ENCODE measurements around the gene GRIK4.
A peak's percentile ranks its signal among the peaks of the same experiment; 100 is the strongest.
"Not testable (repeated sequence)": the region's sequence is repeated elsewhere in the genome, so short reads cannot be mapped to it uniquely, and the experiment has no call there.

The GRIK4 gene

GRCh38 chr11:120787224-120787623 is 275.7 kb downstream of the GRIK4 start:
- not testable (repeated sequence) for DNase-seq

- no peak for DNase-seq
Observed at GRCh38 chr11:120789391-120789790, 277.8 kb downstream of the GRIK4 start.

GRCh38 chr11:120792306-120792705 is 280.8 kb downstream of the GRIK4 start:
- no peak for DNase-seq

GRCh38 chr11:120793150-120793549 is 281.6 kb downstream of the GRIK4 start:
- DNase-seq = no peak

GRCh38 chr11:120793806-120794479 is 282.4 kb downstream of the GRIK4 start:
- DNase-seq = no peak

GRCh38 chr11:120794748-120795147 is 283.2 kb downstream of the GRIK4 start:
- DNase-seq = no peak

- no peak for DNase-seq
Observed at GRCh38 chr11:120795185-120795584, 283.6 kb downstream of the GRIK4 start.

- no peak for DNase-seq
Observed at GRCh38 chr11:120797143-120797542, 285.6 kb downstream of the GRIK4 start.

GRCh38 chr11:120798854-120799253 is 287.3 kb downstream of the GRIK4 start:
- DNase-seq = no peak

- DNase-seq = no peak
Observed at GRCh38 chr11:120800206-120800605, 288.7 kb downstream of the GRIK4 start.

- peak in 1 of 2 donors; percentile 25 for DNase-seq
Observed at GRCh38 chr11:120801801-120802689, 290.5 kb downstream of the GRIK4 start.

GRCh38 chr11:120805960-120806555 is 294.5 kb downstream of the GRIK4 start:
- DNase-seq = no peak

GRCh38 chr11:120807414-120808150 is 296.0 kb downstream of the GRIK4 start:
- no peak for DNase-seq

- no peak for DNase-seq
Observed at GRCh38 chr11:120808616-120809050, 297.1 kb downstream of the GRIK4 start.

- DNase-seq = no peak
Observed at GRCh38 chr11:120810251-120810650, 298.7 kb downstream of the GRIK4 start.

GRCh38 chr11:120811199-120811598 is 299.7 kb downstream of the GRIK4 start:
- DNase-seq = no peak

- DNase-seq = no peak
Observed at GRCh38 chr11:120811731-120812130, 300.2 kb downstream of the GRIK4 start.

- no peak for DNase-seq
Observed at GRCh38 chr11:120814531-120815318, 303.2 kb downstream of the GRIK4 start.

- DNase-seq = no peak
Observed at GRCh38 chr11:120815319-120816100, 304.0 kb downstream of the GRIK4 start.

- no peak for DNase-seq
Observed at GRCh38 chr11:120816176-120816575, 304.6 kb downstream of the GRIK4 start.

GRCh38 chr11:120816711-120817110 is 305.2 kb downstream of the GRIK4 start:
- DNase-seq = no peak
